ENCODE measurements around the gene MSANTD1.

Gene MSANTD1

DNA sequence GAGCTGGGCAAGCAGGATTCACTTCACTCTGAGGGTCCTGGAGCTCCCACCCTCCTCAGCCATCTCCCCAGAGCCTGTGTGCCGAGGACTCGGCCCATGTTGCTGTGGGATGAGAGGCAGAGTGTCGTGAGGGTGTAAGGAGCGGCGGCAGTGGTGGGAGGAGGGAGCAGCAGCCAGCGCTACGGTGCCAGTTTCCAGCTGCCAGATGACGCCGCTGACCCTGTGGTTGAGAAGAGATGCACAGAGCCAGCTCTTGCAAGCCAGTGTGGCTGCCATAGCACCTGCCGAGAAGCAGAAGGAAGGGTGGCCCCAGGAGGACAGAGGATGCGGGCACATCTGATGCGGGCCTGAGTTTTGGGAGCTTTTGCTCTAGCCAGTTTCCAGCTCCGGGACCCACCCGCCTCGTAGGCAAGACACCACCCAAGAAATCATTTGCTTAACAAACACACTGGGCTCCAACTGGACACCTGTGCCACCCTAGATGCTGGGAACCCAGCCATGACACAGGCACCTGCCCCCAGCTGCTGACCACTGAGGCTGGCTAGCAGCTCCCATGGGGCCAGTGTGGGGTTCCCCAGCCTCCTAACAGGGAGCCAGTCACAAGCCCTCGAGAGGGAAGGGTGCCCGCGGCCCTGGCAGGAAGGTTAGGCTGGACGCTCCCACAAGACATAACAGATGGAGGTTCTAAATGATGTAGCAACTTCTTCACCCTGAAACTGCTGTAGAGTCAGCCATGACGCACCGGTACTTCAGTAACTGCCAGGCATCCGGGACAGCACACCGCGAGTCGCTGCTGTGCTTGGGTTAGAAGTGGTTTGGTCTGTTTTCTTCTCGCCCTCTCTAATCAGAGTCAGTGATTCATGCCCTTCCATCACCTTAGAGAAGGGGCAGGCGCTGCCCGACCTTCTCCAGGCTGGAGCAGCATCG, 8.9 kb downstream of the MSANTD1 start:
- in situ Hi-C loops (cut with HindIII; ENCODE audit: low sequenced_read_pairs): no loop called here

DNA sequence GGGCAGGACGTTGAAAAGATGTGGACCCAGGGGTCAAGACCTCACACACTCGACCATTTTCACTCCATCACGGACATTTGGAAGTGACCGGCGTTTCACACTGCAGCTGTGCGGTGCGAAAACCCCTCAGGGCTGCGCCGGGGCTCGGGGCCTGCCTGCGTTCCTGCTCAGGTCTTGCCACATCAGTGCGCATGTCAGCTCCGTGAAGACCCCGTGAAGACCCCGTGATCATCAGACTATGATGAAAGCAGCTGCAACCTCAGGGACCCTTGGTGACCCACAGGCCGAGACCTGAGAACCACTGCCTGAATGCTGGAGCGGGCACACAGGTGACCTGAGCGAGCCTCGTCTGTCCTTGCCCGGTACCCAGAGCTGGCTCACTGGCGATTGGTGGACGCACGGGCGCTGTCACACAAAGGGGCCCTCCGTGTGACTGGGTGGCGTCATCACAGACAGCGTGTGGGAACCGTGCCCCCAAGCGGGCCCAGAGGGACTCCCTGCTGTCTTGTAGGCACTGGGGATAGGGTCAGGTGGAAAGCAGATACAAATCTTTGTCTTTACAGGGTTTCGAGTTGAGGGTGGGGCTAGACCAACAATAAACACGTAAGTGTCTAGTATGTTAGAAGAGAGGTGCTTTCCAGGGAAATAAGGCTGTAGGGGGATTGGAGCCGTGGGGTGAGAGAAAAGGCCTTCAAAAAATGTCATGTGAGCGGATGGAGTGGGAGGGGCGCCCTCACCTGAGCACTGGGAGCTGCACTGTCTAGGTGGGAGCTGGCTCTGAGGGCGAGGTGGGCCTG, 12.7 kb downstream of the MSANTD1 start:
- in situ Hi-C loops (cut with HindIII; ENCODE audit: low sequenced_read_pairs): no loop called here

DNA sequence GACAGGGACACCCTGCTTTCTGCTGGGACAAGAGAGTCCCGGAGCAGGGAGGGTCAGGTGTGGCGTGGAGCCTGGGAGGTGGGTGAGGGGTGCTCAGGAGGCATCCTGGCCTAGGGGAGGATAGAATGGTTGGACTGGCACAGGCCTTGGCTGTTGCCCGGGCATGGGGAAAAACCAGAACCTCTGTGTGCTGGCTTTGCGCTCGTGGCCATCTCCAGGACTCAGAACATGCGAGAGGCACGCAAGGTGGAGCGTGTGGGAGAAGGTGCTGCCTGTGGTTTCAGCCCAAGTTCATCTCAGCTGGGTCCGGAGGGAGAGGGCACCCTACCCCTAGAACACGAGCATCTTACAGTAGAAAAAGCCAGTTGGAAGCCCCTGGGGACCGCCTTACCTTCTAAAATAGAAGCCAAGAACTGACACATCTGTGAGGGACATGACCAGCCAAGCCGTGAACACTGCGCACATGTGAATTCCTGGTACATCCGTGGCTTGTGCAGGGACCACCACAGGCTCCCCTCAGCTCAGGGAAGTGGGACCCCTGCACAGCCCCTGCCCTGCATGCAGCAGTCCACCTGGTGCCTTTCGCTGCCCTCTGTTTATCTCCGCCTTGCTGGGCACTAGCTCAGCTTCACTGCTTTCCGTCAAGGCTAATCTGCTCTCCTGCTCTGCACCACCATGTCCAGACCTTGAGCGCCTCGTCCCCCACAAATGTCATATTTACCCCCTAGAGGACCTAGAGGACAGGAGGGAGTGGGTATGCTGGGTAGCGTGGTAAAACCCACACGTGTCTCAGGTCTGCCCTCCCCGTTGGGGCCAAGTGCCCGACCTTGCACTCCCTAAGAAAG, 13.5 kb downstream of the MSANTD1 start:
- in situ Hi-C loops (cut with HindIII; ENCODE audit: low sequenced_read_pairs): no loop called here

DNA sequence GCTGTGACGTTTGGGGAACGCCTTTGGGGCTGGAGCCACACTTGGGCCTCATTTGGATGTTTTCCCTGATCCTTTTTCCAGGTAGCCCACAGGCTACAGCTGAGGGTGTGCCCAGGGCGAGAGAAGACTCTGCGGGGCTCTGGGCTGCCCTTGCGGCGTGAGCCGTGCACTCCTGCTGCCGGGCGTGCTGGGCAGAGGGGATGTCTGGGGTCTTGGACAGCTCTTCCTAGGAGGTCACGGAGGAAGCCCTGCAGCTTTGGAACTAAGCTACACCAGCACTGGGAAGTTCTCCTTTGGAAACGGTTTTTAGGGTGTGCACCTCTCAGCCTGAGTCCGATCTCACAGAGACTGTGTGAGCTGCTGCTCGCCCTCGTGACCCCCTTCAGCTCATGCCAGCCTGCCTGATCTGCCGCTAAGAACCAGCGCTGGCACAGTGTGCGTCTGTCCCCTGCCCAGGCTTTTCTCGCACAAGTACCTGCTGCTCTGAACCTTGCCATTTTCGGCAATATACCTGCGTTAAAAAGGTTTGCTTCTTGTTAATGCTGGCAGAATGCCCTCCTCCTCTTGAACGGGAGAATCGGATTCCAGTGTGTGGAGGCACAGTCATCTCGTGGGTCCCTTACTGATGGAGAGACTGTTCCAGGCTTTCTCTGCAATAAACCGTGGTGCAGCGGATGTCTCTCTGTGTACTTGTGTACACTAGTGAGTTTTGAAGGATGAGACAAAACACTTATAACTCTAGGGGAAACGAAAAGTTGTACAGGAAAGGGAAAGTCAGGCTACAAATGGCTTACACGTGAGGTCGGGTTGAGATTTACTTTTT, 14.3 kb downstream of the MSANTD1 start:
- in situ Hi-C loops (cut with HindIII; ENCODE audit: low sequenced_read_pairs): no loop called here

DNA sequence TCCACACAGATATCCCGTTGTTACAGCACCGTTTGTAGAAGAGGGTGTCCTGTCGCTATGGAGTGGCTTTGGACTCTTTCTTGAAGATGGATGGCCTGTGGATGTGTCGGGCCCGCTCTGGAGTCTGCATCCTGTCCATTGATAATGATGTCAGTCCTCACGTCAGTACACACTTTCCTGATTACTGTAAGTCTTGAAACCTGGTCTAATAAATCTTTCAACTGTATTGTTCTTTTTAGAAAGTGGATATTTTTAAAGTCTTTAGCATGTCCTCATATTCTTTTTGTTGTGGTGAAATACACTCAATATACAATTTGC, 14.9 kb downstream of the MSANTD1 start:
- in situ Hi-C loops (cut with HindIII; ENCODE audit: low sequenced_read_pairs): no loop called here

DNA sequence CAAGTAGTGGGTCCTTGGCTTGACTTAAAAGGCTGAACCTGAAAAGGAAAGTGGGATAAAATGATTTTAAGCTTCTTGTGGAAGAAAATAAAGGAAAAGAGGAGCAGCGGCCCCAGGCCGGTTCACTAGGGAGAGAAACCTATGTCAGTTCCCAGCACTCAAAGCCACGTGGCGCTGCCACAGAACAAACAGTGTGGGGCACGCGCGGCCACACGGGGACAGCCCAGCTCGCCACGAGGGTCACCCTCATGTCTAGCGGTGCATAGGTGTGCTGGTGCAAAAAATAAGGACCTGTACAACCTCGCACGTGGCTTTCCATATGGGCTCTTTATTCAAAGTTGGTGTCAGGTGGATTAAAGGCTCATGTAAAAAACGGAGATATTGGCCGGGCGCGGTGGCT, 17.1 kb downstream of the MSANTD1 start:
- in situ Hi-C loops (cut with HindIII; ENCODE audit: low sequenced_read_pairs): no loop called here

DNA sequence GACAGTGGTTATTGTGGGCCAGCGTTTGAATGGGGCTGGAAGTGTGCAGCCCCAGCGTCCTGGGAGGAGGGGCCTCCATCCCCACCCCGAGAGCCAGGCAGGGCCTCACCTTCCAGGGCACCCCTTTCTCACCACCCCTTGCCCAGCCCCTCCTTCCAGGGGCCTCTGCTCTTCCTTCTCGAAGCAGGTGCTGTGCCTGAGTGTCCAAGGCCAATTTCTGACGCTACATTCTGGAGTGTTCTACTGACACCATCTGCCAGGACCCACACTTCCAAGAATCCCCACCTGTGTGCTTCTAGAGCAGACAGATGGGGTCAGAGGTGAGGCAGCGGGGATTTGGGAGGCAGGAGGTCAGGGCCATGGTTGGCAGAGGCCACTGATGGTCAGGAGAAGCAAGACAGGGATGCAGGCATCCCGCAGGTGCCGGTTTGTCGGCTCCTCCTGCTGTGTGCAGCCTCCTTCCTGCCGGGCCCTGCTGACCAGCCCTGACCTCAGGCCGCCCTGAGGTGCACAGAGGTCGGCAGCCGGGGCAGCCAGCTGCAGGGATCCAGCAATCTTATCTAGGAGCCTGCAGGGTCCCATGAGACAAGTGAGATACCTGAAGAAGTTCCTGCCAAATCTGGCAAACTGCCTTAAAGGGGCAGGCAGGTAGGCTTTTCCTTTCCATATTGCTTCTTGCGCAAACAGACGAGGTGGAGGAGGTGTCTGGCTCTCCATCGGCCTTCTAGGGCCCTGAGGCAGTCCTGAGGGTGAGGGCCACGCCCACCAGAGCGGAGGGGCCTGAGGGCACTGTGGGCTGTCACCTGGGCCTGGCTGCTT, 18.8 kb downstream of the MSANTD1 start:
- in situ Hi-C loops (cut with HindIII; ENCODE audit: low sequenced_read_pairs): no loop called here

DNA sequence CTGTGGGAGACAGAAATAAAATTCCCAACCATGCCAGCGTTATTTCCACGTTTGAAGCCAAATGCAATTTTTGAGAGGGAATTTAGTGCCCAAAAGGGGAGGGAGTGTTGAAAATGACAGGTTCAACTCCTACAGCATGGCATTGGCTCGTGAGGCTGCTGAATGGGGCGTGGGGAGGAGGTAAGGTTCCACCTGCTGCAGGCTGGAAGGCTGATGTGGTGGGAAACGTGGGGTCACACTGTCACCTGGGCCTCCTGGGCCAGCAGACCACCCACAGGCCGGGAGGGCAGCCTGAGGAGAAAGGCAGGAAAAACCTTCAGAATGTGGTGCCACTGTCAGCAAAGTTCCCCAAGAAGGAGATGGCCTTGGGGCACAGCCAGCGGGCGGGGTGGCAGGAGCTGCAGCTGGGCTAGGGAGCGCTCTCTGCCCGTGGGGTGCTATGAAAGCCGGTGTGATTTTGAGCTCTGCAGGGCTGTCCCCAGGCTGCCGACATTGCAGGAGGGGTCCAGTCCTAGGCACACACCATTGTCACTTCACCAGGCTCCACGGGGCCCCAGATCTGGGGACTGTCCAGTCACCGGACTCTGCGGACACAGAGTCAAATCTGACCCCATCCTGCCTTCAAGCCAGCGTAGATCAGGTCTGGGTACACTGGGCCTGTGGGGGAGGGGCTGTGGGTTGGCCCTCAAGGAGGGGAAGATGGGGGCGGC, 19.6 kb downstream of the MSANTD1 start:
- in situ Hi-C loops (cut with HindIII; ENCODE audit: low sequenced_read_pairs): no loop called here

DNA sequence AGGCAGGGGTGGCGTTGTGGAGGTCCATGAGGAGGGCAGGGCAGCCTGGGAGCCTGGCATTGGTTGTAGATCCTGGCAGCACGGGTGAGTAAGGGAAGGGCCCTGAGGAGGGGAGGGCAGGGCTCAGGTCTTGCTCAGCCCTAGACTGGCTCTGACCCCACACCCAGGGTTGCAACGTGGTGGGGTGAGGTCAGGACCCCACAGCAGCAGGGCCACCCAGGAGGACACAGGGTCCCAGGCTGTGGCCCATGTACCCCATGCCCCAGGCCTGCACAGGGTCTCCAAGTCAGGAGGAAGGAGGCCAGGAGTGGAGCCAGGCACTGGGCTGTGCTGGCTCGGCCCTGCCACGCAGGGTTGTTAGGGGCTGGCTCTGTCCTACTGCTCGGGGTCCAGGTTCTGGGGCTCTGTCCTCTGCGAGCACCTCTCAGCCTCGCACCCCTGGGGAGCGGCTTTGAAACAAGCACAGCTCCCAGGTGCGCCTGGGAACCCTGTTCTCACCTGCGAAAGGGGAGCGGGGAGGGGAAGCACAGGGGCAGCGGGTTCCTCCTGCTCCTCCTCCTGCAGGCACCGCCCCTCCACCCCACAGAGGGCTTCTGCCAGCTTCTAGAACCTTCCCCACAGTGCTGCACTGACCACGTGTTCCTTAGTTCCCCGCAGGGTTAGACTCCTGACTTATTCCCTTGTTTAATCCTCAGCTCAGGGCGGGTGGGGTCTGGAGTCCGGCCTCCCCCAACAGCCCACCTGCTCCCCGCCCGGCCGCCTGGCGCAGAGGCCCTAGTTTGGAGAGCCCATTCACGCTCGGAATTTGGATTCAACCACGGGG, 20.4 kb downstream of the MSANTD1 start:
- in situ Hi-C loops (cut with HindIII; ENCODE audit: low sequenced_read_pairs): no loop called here

DNA sequence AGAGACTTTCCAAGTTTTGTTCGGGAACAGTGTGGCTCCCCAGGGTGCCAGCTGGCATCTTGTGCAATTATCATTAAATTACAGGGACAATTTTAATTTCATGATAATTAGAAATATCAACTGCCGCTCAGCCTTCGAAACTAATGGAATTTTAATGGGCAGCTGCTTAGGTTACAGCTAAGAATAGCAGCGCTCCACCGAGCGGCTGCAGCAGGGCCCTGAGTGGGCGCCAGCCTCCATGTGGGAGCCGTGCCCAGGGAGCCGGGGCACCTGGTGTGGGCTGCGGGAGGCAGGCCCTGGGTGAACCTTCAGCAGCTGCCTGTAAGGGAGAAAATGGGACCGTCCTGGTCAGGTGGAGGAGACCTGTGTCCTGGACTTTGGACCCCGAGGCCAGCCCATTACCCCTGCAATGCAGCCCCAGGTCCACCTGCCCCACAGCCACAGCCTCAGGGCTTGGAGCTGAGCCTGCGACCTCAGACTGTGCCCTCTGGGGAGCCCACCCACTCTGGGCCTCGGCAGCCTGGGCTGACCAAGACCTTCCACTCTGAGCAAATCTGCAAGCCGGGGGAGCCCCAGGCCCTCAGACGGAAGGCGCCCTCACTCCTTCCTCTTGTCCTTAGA, 21.1 kb downstream of the MSANTD1 start:
- in situ Hi-C loops (cut with HindIII; ENCODE audit: low sequenced_read_pairs): no loop called here

DNA sequence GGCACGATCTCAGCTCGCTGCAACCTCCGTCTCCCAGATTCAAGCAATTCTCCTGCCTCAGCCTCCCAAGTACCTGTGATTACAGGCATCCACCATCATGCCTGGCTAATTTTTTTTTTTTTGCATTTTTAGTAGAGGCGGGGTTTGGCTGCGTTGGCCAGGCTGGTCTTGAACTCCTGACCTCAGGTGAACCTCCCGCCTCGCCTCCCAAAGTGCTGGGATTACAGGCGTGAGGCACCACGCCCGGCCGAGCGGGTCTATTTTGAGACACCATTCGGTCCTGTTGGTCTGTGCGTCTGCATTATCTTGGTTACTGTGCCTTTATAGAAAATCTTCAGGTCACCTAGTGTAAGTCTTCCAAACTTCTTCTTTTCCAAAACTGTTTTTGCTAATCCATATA, 22.2 kb downstream of the MSANTD1 start:
- in situ Hi-C loops (cut with HindIII; ENCODE audit: low sequenced_read_pairs): no loop called here

DNA sequence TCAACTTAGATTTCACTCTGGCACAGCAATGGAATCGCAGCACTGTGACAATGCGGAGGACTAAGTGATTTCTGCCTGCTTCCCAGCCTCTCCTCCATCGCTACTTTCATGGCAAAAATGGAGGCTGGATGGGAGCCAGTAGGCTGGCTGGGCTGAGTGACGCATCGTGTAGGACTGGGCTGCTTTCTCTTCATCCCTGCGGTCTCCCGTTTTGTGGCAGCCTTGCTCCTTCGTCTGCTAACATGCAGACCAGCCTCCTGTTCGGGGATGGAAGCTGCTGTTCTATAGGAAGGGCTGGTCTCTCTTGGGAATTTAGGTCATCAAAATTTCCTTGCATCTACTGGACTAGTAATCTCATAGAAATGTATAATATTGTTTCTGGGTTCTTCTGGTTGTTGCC, 28.0 kb downstream of the MSANTD1 start:
- in situ Hi-C loops (cut with HindIII; ENCODE audit: low sequenced_read_pairs): no loop called here

DNA sequence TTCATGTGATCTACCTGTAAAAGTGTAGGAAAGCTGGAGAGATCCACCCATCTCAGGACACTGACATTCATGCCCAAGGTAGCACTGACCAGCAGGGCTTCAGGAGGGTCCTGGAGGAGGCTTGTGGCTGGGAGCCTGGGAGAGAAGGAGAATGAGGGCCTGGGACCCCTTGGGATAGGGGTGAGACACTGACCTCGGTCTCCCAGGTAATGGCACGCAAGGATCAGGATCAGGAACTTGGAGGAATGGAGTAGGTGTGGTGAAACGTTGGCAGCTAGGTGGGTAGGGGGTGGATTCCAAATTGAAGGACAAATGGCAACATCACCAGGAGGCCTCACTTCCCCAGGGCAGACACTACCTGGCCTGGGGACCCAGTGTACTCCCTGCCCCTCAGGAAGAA, 31.5 kb downstream of the MSANTD1 start:
- in situ Hi-C loops (cut with HindIII; ENCODE audit: low sequenced_read_pairs): no loop called here

DNA sequence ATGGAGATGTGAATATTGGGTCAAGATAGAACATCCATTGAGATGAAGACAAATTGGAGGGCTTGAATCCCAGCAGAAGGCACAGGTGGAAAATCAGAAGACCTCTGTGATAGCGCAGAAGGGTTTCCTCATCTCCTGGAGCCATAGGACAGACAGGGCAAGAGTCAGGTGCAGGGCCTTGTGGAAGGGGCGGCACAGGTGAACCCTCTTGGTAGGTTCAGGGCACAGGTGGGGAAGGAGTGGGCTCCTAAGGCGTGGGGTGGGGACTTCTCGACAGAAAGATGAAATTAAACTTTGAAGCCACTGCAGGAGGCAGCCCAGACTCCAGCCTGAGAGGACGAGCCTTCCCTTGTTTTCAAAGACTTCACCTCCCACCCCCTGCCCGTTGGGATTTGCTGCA, 34.5 kb downstream of the MSANTD1 start:
- in situ Hi-C loops (cut with HindIII; ENCODE audit: low sequenced_read_pairs): no loop called here

DNA sequence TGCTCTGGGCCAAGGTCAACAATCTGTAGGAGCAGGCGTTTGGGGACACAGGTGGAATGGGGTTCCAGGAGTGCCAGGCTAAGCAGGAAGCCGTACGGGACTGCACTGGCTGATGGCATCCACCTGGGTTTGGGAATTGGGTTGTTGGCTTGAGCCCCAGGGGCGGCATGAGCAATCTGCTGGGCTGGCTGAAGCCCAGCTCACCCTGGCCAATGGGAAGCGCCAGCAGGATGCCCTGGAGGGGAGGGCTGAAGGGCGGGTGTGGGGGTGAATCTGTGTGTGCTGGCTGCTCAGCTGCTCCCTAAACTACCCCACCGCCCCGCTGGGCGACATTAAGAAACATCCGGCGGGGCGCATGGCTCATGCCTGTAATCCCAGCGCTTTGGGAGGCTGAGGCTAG, 35.0 kb downstream of the MSANTD1 start:
- in situ Hi-C loops (cut with HindIII; ENCODE audit: low sequenced_read_pairs): no loop called here

DNA sequence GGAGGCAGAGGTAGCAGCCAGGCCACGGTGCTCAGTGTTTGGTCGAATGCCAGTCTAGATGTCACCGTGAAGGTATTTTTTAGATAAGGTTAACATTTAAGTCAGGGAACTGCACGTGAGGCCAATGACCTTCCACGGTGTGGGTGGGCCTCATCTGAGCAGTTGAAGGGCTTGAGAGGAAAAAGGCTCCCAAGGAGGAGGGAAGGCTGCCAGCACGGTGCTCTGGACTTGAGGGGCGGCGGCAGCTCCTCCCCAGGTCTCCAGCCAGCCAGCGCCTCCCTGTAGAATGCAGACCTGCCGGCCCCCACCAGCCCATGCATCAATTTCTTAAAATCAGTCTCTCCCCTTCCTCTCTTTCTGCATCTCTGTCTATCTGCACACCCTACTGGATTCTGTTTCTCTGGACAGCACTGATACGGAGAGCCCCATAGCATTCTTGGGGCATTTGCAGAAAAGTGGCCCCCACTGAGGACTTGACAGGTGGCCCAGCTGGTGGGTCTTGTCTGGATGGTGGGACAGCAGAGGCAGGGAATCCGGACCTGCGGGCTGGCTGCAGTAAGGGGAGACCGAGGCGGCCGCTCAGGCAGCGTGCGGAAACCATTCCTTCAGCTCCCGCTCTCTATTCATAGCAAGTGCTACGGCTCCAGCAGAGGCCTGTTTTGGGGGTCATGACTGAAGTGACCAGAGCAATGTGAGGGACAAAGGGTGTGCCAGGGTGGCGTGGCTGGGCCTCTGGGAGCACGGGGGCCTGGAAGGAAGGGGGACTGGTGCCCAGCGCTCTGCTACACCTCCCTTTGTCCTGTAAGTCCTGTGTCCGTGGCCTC, 36.0 kb downstream of the MSANTD1 start:
- in situ Hi-C loops (cut with HindIII; ENCODE audit: low sequenced_read_pairs): no loop called here

Data from DLD1 (cell line).